ENCODE results near the gene LCE1C.

GRCh38 chr1:152824964-152825363, 18.5 kb upstream of the LCE1C start:
- no peak for TF ChIP-seq CTCF (conservative IDR thresholded peaks at IDR 0.05 in 1 of 2, IDR thresholded peaks at IDR 0.05 in 1 of 2; ENCODE audit: extremely low read depth in 1 of 2, insufficient read depth in 1 of 2, low read depth in 1 of 2, low read length in 2 of 2)
- no peak for TF ChIP-seq EZH2 (IDR thresholded peaks at IDR 0.05; ENCODE audit: borderline replicate concordance, low read length)
